ENCODE data around the gene TBC1D13.
A peak's percentile ranks its signal among the peaks of the same experiment; 100 is the strongest.
"Not testable (repeated sequence)": the region's sequence is repeated elsewhere in the genome, so short reads cannot be mapped to it uniquely, and the experiment has no call there.

The TBC1D13 gene

DNA sequence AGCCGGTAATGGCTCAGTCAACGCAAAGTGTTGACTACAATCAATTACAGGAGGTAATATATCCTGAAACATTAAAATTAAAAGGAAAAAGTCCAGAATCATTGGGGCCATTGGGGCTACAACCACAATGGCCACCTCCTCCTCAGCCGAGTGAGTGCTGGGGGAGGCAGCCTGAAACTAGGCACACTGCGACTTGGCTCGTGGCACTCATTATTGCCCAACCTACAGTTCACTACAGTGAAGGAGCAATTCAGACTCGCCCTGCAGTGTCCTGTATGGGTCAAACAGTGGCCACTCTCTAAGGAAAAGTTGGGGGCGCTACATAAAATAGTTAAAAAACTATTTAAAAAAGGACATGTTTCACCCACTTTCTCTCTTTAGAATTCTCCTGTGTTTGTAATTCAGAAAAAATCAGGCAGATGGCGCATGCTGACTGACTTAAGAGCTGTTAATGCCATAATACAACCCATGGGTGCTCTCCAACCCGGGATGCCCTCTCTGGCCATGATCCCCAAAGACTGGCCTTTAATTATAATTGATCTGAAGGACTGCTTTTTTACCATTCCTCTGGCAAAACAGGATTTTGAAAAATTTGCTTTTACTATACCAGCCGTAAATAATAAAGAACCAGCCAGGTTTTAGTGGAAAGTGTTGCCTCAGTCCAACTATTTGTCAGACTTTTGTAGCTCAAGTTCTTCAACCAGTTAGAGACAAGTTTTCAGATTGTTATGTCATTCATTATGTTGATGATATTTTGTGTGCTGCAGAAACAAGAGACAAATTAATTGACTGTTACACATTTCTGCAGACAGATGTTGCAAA is 64.9 kb downstream of the TBC1D13 start:
- DNase-seq = peak in 1 of 2 donors; percentile 5

DNA sequence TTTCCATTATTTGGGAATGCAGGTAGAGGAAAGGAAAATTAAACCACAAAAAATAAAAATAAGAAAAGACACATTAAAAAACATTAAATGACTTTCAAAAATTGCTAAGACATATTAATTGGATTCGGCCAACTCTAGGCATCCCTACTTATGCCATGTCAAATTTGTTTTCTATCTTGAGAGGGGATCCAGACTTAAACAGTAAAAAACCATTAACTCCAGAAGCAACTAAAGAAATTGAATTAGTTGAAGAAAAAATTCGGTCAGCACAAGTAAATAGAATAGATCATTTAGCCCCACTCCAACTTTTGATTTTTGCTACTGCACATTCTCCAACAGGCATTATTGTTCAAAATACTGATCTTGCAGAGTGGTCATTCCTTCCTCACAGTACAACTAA is 65.6 kb downstream of the TBC1D13 start:
- DNase-seq = not testable (repeated sequence)

DNA sequence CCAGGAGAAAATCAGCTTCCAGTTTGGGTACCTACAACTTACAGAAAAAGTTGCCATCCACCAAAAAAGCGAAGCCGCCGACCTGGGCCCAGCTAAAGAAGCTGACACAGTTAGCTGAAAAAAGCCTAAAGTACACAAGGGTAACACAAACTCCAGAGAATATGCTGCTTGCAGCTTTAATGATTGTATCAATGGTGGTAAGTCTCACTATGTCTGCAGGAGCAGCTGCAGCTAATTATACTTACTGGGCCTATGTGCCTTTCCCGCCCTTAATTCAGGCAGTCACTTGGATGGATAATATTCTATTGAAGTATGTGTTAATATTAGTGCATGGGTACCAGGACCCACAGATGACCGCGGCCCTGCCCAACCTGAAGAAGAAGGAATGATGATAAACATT is 67.4 kb downstream of the TBC1D13 start:
- DNase-seq = not testable (repeated sequence)

DNA sequence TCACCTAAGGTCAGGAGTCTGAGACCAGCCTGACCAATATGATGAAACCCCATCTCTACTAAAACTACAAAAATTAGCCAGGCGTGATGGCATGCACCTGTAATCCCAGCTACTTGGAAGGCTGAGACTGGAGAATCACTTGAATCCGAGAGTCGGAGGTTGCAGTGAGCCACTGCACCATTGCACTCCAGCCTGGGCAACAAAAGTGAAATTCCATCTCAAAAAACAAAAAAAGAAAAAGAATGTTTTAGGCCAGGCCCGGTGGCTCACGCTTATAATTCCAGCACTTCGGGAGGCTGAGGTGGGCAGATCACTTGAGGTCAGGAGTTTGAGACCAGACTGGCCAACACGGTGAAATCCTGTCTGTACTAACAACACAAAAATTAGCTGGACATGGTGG is 71.4 kb downstream of the TBC1D13 start:
- not testable (repeated sequence) for DNase-seq

All from bone marrow (tissue), 2 donors.